GM21381 (cell line): ENCODE results near the gene ZNF490.
"Not testable (repeated sequence)": the region's sequence is repeated elsewhere in the genome, so short reads cannot be mapped to it uniquely, and the experiment has no call there.

Experiments used
- ATAC-seq: cut with Tn5 transposase; IDR thresholded peaks from one replicate; pipeline ENCODE4 v1.9.1; 2021; ENCODE audit warnings: mild to moderate bottlenecking, moderate library complexity; ENCODE audit not compliant: unreplicated experiment

ZNF490 gene

GRCh38 chr19:12610540-12611360 is at the start of gene ZNF490, which contains the start of gene ZNF791:
Gene ZNF490, minus strand, starts transcription at chr19:12610813. Its CDS starts 133 bp downstream, at chr19:12610680.
Gene ZNF791, plus strand, starts transcription at chr19:12610920. Its CDS starts 160 bp downstream, at chr19:12611080.
- peak; percentile 69 for ATAC-seq

DNA sequence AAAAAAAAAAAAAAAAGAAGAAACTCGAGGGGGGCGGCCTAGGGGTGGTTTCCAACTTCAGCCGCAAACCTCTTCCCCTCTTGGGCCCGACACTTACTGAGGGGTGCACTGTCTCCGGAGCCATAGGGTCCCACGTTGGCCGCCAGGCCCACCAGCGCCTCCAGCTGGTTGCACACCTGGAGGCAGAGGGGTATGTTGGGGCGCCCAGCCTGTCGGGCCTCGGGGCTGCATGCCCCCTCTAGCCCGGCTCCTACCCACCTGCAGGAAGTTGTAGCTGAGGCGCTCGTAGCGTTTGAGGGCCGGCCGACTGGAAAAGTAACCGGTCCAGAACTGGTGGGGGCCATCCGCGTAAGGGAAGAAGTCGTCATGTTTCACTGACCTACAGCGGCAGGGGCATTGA is 47.4 kb upstream of the ZNF490 start:
- ATAC-seq, result no peak

GRCh38 chr19:12656899-12657571 is 46.4 kb upstream of the ZNF490 start:
- no peak for ATAC-seq

DNA sequence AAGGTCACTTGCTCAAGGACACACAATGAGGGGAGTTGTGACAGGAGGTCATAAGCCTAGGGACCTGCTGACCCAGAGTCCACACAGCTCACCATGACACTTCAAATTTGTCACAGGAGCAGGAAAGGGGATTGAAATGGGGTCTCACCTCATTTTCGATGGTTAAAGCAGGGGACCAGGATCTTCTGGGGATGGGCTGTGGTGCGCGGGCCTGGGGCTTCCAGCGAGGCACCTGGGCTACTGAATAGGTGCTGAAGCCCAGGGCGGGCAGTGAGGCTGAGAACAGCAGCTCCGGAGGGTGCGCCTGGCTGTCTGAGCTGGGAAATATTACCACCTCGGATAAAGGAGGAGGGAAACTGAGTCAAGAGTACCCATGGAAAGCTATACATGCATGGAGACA is 44.9 kb upstream of the ZNF490 start:
- no peak for ATAC-seq

DNA sequence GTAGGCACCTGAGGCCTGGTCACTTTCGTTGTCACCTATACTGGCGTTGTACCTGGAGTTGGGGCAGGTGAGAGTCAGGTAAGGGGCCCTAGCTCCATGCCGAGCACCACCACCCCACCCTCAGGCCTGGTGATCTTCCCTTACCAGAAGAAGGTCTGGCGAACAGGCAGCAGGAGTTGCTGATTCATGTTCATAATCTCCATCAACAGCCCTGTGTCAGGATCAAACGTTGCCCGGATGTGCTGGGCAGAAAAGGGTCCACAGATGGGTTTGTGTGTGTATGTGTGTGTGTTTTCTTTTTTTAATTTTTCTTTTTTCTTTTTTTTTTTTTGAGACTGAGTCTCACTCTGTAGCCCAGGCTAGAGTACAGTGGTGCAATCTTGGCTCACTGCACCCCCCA is 41.6 kb upstream of the ZNF490 start:
- no peak for ATAC-seq

GRCh38 chr19:12649941-12650340 is 39.3 kb upstream of the ZNF490 start:
- no peak for ATAC-seq

DNA sequence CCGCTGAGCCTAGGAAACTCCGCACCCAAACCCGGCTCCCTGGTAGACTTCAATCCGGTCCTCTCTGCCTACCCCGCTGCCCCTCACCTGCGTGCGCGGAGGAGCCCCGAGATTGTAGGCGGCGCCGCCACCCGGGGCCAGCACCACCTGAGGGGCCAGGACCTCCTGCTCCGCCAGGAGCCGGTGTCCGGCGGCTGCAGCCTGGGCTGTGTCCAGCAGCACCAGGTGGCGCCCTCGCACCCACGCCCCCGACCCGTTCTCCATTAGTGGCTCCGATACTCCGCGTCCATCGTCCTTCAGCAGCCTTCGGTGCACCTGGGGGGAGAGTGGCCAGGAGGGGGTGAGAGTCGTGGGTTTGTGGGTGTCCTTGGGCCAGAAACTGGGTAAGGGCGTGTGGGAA is 37.5 kb upstream of the ZNF490 start:
- no peak for ATAC-seq

DNA sequence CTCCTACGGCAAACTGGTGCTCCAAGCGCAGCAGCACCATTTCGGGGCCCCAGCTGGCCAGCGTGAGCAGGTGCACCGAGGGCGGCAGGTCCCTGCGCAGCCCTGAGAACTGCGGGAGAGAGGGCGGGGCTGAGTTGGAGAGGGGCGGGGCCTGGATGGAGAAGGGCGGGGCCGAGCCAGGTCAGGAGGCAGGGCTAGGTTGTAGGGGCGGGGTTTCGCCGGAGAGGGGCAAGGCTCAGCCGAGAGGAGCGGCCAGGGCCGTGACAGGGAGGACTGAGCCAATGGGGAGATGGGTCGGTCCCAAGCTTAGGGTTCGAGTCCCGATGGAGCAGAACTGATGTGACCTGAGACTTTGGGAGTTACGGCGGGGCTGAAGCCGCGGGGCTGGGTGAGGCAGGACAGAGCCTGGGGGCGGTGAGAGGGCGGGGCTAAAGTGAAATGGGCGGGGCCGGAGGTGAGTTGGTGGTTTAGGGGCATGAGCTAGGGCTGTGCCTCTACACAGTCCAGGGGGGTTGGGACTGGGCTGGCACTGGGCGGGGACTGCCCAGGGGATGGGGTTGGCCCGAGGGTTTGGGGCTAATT is 37.0 kb upstream of the ZNF490 start:
- no peak for ATAC-seq

DNA sequence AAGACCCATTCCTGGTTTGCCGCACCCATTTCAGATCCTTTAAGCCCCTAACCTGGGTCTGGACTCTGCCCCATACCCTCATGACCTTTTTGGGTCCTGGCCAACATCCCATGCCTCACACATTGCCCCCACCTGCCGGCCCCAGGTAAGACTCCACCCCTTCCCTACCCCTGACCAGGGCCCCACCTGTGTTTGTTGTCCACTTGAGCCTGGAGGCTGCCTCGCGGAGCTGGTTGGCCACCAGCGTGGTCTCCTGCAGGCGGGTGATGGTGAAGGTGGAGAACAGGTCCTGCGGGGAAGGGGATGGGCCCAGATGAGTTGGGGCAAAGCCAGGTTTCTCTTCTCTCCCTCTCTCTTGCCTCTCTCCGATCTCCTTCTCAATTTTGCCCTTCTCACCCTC is 36.4 kb upstream of the ZNF490 start:
- ATAC-seq, result no peak

GRCh38 chr19:12646551-12646950 is 35.9 kb upstream of the ZNF490 start:
- no peak for ATAC-seq

GRCh38 chr19:12643716-12644115 is 33.1 kb upstream of the ZNF490 start:
- not testable (repeated sequence) for ATAC-seq

DNA sequence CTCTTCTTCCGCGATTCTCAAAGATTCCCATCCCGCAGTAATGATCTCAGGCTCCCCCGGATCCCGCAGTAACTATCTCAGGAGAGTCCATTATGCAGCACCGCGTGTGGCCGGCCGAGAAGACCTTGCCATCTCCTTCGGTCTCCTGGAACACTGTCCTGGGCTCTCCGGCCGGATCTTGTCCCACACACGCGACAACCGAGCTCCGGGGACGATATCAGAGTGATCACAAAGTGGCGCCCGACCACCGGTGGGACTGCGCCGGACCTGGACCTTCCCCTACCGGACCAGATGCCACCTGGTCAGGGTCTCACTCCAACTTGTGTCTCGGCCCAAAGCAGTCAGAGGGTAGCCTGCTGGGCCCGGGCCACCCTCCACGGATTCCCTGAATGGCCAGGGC is 31.9 kb upstream of the ZNF490 start:
- no peak for ATAC-seq

DNA sequence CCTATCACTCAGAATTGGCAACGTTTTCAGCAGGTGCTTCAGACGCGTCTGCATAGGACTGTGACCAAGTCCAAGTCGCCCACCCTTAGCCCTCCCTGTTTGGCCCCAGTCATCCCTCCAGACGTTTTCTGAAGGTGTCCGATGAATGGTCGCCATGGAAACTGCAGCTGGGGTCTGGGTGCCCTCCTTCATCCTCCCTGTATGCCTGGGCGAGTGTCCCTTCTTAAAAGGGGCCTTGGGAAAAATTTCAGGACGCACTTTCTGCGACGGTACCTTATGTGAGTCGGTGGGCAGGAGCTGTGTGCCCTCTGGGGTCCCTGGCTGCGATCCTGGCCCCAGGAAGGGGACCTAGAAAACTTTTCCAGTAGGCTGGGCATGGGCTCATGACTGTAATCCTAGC is 30.8 kb upstream of the ZNF490 start:
- ATAC-seq, result no peak

GRCh38 chr19:12639901-12640613 is 29.4 kb upstream of the ZNF490 start:
- no peak for ATAC-seq

- ATAC-seq, result no peak
Observed at GRCh38 chr19:12638611-12639182, 28.1 kb upstream of the ZNF490 start.

DNA sequence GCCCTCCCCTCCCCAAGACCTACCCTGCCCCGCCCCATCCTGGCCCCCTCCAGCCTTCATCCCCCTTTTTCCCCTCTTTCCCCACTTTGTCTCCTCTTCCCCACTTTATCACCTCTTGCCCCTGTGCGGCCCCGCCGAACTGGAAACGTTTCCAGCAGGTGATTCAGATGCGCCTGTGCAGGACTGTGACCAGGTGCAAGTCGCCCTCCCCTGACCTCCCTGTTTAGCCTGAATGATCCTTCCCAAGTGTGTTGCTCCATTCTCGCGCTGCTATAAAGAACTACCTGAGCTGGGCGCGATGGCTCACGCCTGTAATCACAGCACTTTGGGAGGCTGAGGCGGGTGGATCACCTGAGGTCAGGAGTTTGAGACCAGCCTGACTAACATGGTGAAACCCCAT is 26.0 kb upstream of the ZNF490 start:
- no peak for ATAC-seq

DNA sequence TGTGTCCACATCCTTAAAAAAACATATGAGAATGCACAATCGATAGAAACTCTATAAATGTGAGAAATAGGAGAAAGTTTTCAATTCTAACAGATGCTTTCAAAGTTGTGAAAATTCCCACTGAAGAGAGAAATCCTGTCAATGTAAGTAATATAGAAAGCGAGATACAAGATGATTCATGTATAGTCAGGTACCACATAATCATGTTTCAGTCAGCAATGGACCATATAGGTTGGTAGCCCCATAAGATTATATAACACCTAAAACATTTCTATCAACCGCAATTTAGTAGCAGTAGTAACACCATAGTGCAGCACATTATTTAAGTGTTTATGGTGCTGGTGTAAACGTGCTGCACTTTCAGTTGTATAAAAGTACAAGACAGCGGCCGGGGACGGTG is 18.6 kb upstream of the ZNF490 start:
- ATAC-seq, result no peak

GRCh38 chr19:12628040-12629022 is 17.7 kb upstream of the ZNF490 start:
- ATAC-seq, result no peak

GRCh38 chr19:12626958-12627357 is 16.3 kb upstream of the ZNF490 start:
- no peak for ATAC-seq
